ENCODE measurements around the gene NOL11. TPM values are rescaled to one million over a fixed set of nuclear protein-coding genes. Genes with fewer than 3 reads are reported as not detected.
A peak's percentile ranks its signal among the peaks of the same experiment; 100 is the strongest.

Gene NOL11
- total RNA-seq, 6 experiments from 2014 or later, result 35.0 to 50.7 (median 44.2) TPM

GRCh38 chr17:67773246-67773645, 55.5 kb downstream of the NOL11 start:
- Mint-ChIP-seq H3K4me3 (no peak overlapping the region), H3K27me3 (ENCODE audit: insufficient read depth) (peaks cover 13% of the 10 kb centered on the region)
- DNase-seq, result no peak

DNA sequence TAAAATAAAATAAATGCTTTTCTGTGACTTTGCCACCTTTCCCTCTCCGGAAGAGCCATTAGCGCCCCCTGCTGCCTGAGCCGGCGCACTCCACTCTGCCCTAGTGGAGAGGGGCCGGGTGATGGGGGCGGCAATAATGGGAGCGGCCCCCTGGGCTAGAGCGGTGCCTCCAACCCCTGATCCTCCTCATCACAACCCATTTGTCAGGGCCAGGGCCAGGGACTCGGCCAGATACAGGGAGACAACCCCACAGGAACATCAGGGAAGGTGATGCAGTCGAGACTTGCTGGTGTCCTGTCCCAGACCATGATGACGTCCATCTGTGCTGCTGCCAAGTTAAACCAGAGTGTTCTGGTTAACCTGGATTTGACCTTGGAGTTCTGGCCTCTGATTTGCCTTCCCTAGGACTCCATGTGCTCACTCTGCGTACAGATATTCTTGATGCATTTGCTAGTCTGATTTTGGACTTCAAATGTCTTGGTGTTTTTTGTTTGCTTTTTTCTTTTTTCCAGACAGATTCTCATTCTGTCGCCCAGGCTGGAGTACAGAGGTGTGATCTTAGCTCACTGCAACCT, 61.4 kb downstream of the NOL11 start:
- H3K4me3 Mint-ChIP-seq, result no peak overlapping the region
- H3K27me3 Mint-ChIP-seq (ENCODE audit: insufficient read depth), result peaks cover 4% of the 10 kb centered on the region
- no peak overlapping the region for H3K27ac Mint-ChIP-seq
- no peaks in the 10 kb centered on the region for H3K9me3 Mint-ChIP-seq
- no peak for DNase-seq
- H3K4me1 Mint-ChIP-seq (ENCODE audit: low read depth), result peaks cover 6% of the 10 kb centered on the region; the same call in 1 of the 2 replicates
- peak; percentile 77 for TF ChIP-seq CTCF (IDR thresholded peaks at IDR 0.05)
- no peaks in the 10 kb centered on the region for H3K36me3 Mint-ChIP-seq (ENCODE audit: low read depth)

More at GRCh38 chr17:67773246-67773645, 55.5 kb downstream of the NOL11 start:
- Mint-ChIP-seq H3K9me3 (no peaks in the 10 kb centered on the region), H3K4me1 (ENCODE audit: low read depth) (no peaks in the 10 kb centered on the region), H3K36me3 (ENCODE audit: low read depth) (no peaks in the 10 kb centered on the region), H3K27ac (no peak overlapping the region)
- TF ChIP-seq CTCF (IDR thresholded peaks at IDR 0.05), result no peak

GRCh38 chr17:67784364-67785121, 66.8 kb downstream of the NOL11 start:
- Mint-ChIP-seq H3K36me3 (ENCODE audit: low read depth) (no peaks in the 10 kb centered on the region), H3K4me3 (no peak overlapping the region), H3K27me3 (ENCODE audit: insufficient read depth) (peaks cover 12% of the 10 kb centered on the region), H3K9me3 (no peaks in the 10 kb centered on the region), H3K27ac (no peak overlapping the region), H3K4me1 (ENCODE audit: low read depth) (peaks cover under 1% of the 10 kb centered on the region; the same call in 1 of the 2 replicates)
- DNase-seq, result no peak
- no peak for TF ChIP-seq CTCF (IDR thresholded peaks at IDR 0.05)

DNA sequence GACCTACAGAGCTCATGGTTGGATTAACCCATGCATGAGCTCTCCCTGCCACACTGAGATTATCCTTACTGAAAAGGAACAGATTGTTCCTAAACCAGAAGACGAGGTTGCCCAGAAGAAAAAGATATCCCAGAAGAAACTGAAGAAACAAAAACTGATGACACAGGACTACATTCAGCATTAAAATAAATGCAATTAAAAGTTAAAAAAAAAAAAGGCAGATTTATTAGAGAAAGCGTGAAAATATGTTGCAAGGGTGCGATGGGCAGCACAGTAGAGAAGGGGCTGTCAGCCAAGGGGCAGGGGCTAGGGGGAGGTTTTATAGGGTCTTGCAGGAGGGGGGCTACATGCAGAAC, 67.4 kb downstream of the NOL11 start:
- TF ChIP-seq CTCF (IDR thresholded peaks at IDR 0.05), result no peak
- H3K36me3 Mint-ChIP-seq (ENCODE audit: low read depth), result no peaks in the 10 kb centered on the region
- H3K27me3 Mint-ChIP-seq (ENCODE audit: insufficient read depth), result peaks cover 12% of the 10 kb centered on the region
- no peak for DNase-seq
- H3K4me3 Mint-ChIP-seq, result no peak overlapping the region
- no peaks in the 10 kb centered on the region for H3K9me3 Mint-ChIP-seq
- no peaks in the 10 kb centered on the region for H3K4me1 Mint-ChIP-seq (ENCODE audit: low read depth)
- H3K27ac Mint-ChIP-seq, result no peak overlapping the region

DNA sequence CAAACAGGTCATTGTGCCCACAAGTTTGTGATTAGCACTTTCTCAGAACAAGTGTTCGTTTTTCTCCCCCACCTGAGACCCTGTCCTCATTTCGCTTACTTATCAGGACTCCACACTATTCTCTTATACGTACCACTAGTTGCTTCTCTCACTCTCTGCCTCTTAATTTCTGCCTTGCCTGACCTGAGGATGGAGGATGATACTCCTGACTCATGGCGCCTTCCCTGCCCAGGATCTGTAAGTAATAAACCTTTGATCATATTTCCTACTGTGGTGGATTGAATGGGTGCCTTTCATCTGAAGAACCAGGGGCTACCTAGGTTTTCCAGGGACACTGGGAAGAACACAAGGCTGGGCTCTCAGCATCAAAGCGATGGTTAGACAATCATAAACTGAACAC, 67.8 kb downstream of the NOL11 start:
- peaks cover 12% of the 10 kb centered on the region for H3K27me3 Mint-ChIP-seq (ENCODE audit: insufficient read depth)
- no peaks in the 10 kb centered on the region for H3K36me3 Mint-ChIP-seq (ENCODE audit: low read depth)
- H3K4me3 Mint-ChIP-seq, result no peak overlapping the region
- no peaks in the 10 kb centered on the region for H3K9me3 Mint-ChIP-seq
- no peaks in the 10 kb centered on the region for H3K4me1 Mint-ChIP-seq (ENCODE audit: low read depth)
- no peak for TF ChIP-seq CTCF (IDR thresholded peaks at IDR 0.05)
- H3K27ac Mint-ChIP-seq, result no peak overlapping the region
- no peak for DNase-seq

Other genes with a start within 250 kb of the NOL11 start
- gene BPTF, start 107.6 kb downstream of the NOL11 start, total RNA-seq (2021; fragmentation: NEBNext Ultra II Directional; extraction: Animal tissue kit (Norgen Biotek cat#: 25700)), result 10 to 100 TPM; 55.4 to 60.3 (median 56.9) TPM

Data from HFFc6 (cell line).